ENCODE data around the gene CPEB2. TPM values are rescaled to one million over a fixed set of nuclear protein-coding genes. Genes with fewer than 3 reads are reported as not detected.

Gene CPEB2
- 17.6 and 21.4 TPM in 2 replicates for total RNA-seq

DNA sequence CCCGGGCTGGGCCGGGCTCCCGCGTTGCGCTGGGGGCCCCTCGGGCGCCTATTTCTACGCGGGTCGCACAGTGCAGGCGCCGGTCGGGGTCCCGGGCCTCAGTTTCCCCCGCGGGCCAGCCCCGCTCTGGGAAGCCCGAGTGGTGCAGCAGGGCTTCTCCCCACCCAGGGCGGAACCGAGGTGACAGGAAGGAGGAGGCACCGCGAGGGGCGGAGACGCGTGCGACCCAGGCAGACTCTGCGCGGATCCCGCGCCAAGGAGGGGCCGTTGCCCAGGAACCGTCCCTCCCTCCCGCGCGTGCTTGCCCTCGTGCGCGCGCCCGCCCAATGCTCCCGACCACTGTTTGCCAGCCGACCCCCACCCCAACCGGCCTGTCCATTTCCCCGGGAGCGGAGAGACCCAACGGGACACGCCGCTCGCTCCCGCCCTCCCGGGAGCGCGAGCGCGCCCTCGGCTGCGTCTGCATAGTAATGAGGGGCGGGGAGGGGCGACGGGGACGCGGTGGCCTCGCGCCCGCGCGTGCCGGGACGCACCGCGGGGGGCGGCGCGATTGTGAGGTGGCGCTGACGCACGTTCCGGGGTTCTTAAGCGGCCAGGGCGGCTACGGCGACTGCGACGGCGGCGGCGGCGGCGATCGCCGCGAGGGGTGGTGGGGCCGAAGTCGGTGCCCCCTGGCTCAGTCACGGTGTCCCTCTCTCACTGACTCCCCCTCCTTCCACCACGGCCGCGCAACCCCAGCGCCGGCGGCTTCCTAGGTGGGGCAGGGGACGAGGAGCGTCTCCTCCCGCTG lies at the start of gene CPEB2:
Gene CPEB2, plus strand, starts transcription at position 613 of the 790 bp plus-strand sequence. CDS start 193 bp downstream, outside the sequence.

All from regular cardiac myocyte (primary cell).